IPS-NIHi11 (cell line): Measurements from ENCODE around the gene NR3C2.
A peak's percentile ranks its signal among the peaks of the same experiment; 100 is the strongest.
"Not testable (repeated sequence)": the region's sequence is repeated elsewhere in the genome, so short reads cannot be mapped to it uniquely, and the experiment has no call there.

Experiments used
- DNase-seq: peaks from one replicate; pipeline ENCODE4 v3.0.0; 2012; ENCODE audit warnings: mixed read lengths, low spot score

Gene NR3C2

DNA sequence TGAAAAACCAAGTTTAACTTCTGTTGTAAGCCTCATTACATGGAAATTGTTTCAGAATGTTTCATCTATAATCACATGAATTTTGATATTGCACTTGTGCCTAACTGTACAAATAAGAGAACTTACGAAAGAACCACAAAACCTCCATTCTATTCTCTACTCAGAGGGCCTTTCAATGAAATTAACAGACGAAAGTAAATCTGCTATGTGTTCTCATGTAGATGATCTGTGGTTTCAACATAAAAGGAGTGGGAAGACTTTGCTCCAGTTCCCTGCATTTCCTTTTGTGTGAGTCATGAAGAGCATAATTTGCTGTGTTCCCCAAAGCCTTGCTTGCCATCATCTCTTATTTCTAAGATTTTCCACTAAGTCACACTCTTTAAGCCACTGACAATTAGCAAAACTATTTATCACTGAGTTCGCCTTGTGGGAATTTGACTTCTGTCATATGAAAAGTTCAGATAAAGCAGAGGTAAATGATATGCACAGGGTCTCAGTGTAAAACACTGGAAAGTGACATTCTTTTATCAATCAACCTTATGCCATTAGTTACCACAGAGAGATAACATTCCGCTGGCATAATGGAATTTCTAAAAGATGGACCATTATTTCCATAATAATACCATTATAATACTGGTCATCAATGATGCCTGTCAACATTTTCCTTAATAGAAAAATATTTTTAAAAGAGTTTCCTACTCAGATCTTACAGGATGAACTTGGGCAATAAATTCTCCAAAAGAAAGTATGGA is 329.8 kb downstream of the NR3C2 start:
- DNase-seq = no peak

DNA sequence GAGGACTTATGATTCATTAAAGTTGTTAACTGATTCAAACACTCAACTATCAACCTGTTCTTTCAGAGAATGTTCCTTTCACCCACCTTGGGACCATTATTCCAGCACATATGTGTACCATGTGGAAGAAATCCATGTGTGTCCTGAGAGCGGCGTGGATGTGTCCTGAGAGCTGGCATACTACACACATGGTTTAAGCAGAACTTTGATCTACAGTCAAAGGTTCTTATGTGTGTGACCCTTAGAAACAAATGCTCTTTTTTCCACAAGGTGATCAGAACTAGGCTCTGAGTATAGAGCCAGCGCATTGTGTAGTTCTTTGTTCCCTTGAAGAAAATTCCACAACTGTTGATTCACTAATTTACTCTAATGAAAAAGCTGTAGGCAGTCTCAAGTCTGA is 332.0 kb downstream of the NR3C2 start:
- no peak for DNase-seq

DNA sequence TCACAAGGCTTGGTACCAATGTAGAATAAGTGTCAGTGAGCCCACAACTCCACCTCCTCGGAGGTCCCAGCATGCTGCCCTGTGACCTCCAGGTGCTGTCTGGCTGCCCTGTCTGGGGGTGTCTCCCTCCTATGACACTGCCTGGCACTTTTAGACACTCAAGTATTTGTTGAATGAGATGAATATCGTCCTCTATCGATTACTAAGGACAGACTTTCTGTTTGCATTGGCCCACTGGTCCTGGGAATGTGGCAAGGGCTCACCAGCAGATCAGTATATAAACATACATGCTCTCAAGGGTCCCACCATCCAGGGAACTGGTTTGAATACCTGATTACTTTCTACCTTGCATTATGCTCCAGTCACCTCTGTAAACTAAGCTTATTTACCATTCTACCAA is 333.0 kb downstream of the NR3C2 start:
- DNase-seq = no peak

DNA sequence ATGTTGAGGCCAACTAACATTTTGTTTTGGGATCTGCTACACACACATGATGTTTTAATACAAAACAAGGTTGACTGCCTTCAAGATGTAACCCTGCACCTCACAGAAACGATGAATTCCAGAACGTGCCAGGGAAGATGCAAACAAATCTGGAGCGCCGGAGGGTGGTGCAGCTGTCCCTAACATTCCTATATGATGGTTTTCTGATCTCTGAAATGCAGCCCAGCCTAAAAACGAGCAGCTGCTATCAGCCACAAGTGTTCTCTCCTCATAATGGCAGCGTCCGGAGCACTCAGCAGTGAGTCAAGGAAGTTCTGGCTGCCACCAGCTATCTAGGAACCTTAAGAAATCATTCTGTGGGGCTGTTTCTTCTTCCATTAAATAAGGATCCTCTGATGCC is 333.4 kb downstream of the NR3C2 start:
- no peak for DNase-seq

DNA sequence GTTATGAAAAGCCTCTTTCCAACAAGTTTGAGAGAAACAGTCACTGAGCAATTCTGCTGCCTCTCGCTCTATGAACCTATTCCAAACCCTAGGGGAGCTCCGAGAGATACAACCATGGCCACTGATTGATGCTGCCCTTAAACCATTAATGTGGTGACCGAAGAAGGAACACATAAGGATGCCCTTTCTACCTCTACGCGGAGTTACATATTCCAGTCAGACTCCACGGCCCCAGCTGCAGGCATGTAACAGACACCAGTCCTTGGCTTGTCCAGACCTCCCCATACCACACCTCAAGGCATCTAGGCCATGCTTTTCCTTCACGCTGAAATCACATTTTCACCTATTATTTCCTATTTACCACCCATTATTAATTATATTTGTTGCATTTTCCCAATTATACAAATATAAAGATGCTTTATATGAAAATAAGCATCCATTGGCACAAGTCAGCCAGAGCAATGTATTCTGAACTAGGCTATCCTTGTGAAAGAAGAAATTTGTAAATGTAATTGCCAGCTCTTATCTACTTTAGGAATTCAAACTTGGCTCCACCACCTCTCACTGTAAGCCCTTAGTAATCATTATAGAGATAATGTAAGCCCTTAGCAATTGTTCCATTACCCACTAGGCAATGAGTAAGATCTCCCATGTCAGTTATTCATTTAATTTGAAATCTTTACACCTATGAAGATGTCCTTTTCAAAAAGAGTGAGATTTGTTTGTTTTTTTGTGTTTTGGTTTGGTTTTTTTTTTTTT is 338.4 kb downstream of the NR3C2 start:
- no peak for DNase-seq

DNA sequence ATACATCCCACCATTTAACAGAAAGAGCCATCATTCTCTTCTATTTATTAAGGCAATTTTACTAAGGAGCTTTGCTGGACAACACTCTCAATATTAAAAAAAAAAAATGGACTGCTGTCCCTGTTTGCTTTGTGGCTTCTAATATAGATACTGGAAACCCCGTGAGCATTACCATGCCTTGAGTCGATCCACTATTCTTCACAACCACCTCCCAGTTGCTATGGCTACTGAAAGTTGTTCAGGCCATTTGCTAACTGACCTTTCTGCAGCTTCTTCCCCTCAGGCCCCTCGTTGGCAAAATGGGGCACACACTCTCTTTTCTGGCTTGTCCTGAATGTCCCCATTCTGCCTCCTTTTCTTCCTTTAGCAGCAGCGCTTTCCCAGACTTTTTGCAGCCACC is 340.4 kb downstream of the NR3C2 start:
- no peak for DNase-seq

DNA sequence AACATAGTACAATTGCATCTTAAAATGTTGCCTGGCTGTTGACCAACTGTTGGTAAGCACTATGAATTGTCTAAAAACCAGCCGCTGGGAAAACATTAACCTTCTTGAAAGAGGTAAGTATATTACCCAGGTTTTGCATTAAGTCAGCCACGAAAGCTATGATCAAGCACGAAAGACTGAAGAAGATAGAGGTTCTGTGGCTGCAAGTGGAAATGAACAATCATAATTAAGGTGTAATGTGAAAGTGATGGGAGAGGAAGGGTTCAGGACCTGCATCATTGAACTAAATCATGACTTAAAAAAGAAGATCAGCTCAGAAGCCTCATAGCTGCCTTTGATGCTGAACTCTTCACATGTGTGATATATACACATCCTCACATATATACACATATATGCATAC is 341.0 kb downstream of the NR3C2 start:
- no peak for DNase-seq

DNA sequence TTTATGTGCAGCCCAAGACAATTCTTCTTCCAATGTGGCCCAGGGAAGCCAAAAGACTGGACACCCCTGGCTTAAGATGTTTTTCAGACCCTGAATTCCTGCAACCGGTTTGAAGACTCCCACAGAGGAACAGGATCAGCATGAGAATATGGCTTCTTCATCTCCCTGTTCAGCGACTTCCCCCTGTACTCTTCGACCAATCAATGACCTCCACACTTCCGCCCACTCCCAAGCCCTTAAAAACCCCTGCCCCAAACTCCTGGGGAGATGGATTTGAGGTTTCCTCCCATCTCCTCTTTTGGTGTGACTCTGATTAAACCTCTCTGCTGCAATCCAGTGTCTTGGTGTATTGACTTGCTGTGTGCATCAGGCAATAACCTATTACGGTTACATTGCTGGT is 344.4 kb downstream of the NR3C2 start:
- DNase-seq = peak; percentile 44

DNA sequence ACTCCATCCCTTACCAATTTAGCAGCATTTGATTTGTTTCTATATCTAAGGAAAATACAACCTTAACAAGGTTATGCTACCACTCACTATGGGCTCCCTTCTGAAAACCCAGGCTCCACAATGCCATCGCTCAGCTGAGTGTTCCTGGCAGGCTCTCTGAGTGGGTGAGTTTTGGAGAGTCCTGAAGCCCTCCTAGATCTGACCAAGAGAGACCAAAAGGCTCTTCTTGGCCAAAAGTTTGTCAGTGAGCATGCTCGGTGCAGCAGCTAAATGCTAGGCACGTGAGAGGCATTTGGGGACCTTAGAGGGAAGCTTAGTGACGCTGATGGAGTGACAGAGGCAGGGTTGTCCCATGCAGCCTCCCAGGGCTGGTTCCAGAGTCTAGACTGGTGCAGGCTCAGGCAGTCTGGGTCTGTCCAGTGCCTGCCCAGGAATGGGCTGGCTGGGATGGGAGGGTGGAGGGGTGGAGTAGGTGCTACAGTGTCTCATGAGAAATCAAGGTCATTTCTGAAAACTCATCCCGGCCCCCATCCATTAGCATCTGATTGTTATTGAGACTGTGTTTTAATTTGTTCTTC is 346.8 kb downstream of the NR3C2 start:
- no peak for DNase-seq

DNA sequence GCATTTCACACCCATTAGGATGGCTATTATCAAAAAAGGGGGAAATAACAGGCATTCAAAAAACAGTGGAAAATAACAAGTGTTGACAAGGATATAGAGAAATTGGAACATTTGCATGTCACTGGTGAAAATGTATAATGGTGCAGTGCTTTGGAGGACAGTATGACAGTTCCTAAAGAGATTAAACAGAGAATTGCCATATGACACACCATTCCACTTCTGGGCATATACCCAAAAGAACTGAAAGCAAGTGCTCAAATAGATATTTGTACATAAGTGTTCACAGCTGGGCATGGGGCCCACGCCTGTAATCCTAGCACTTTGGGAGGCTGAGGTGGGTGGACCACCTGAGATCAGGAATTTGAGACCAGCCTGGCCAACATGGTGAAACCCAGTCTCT is 348.1 kb downstream of the NR3C2 start:
- no peak for DNase-seq

DNA sequence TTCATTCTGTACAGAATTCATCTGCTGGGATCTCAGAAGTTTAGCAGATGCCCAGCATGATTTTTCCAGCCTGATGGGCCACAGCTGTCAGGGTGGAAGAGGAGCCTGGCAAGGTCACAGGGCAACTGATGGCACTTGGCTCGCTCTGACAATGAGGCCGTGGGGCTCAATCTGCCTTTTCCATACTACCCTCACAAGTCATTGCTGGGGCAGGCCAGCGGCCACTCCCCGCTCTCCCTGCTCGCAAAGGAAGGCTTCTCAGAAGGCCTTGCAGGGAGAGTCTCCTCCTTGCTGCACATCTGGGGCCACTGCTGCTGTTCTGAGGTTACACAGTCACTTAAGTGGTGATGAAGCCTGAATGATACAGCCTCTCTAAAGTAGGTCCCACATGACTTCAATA is 349.1 kb downstream of the NR3C2 start:
- no peak for DNase-seq

DNA sequence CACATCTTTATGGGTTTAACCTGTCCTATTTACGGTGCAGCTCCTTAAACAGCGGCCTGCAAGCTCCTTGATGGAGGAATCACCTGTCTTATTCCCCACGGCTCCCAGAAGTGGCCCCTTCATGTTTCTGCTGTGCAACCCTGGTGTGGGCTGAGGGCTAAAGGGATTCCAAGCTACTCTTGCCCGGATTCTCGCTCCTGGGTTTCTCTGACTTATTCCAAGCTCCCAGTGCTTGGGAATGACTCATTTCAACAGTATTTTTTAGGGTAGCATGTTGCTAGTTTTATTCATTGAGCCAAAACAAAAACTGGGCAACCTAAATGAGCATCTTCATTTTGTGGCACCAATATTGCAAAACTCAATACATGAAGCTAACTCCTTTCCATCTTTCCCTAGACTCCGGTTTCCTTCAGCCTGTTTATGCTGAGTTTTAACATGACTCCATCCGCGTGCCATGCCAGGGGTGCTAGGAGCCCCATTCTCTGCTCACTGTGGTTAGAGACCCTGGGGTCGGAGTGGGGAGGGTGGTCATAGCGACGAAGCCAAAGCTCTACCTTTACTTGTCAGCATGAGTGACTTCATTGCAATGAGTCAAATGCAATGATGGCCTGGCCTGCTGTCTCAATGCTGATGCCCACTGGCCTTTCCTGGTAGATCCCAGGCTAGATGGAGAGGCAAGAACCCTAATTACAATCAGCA is 349.7 kb downstream of the NR3C2 start:
- DNase-seq = no peak

DNA sequence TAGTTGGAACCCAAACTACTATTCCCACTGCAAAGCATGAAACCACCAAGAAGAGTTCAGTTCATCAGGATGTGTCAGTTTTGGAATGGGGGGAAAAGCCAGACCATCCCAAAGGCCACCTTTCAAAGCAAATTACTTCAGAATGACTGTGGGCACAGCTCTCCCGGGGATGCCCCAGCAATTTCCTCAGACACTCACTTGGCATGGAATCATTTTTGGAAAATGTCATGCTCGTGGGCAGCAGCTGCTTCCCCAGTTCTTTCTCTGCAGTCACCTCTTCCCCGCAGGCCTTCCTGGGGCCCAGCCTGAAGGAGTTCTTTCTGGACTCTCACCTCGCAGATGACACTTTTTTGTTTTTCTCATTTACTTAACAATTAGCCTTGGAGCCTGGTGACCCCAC is 350.3 kb downstream of the NR3C2 start:
- DNase-seq = no peak

DNA sequence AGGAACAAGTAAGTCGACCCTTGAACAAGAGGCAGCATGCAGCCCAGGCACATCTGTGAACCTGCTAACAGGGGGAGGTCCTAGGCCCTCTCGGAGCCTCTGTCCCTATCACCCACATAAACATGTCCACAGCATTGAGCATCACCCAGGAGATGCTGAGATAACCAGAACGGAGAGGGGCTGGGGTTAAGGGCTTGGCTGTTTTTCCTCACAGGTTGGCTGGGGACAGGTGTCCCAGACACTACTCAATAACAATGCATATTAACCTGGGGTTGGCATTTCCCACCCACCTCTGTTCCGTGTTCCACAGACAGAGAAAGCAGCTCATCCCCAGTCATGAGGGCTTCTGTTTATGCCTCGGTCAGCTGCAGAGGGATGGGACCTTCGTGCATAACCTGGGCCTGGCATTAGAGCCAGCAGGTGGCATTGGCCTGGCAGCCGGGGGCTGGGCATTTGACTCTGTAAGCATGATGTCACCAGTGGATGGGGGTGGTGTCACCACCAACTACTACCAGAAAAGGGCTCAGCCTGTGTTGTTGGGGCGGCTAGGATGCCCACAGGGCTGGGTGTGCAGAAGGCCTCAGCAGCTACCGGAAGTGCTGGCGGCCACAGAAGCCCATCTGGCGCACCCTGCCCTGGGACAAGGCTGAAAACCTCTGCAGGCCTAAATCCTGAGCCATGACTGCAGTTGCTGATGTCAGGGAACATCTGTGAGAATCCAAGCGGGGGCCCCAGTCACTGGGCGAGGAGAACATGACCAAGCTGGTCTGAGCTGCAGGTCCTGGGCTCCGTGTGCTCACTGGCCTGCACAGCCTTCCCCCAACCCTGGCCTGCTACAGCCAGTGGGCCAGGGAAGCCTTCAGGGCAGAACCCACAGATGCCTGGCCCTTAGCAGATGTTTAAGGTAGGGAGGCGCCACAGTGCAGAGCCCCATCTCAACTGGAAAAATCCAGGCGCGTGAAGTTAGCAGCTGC is 351.4 kb downstream of the NR3C2 start:
- DNase-seq = no peak

DNA sequence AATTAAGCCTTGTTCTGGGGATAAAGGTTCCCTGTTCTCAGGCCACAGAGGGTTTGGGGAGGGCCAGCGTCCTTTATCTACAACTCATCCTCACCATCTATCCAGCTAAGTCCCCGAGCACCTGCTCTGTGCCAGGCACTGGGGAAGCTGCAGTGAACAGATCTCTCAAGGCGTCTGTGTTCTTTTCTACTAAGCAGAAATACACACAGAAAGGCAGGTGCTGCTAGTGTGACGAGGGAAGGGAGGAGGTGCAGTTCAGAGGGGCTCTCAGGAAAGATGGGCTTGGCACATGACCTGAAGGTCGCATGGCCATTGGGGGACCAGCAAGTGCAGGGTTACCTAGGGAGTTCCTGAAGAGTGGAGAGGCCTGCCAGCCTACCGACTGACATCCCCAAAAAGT is 352.2 kb downstream of the NR3C2 start:
- DNase-seq = no peak

DNA sequence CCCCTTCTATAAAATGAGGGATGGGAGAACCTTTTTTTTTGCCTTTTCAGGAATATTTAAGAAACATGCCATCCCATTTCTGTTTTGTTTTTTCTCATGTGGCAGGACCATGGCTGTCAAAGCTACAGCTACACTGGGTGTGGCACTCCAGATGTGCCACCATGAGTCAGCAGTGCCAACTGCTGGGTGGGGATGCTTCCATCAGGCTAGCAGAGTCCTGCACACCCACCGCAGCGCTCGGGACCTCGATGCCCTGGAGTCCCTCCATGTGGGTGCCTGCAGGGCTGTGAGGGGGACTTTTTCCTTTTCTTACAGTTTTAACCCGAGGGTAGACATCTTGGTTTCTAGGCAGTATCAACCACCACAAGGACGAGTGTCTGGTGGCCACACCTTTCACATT is 352.6 kb downstream of the NR3C2 start:
- no peak for DNase-seq

DNA sequence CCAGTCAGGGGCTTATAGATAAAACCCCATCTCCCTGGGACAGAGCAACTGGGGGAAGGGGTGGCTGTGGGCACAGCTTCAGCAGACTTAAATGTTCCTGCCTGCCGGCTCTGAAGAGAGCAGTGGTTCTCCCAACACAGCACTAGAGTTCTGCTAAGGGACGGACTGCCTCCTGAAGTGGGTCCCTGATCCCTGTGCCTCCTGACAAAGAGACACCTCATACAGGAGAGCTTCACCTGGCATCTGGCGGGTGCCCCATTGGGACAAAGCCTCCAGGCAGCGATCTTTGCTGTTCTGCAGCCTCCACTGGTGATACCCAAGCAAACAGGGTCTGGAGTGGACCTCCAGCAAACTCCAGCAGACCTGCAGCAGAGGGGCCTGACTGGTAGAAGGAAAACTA is 359.1 kb downstream of the NR3C2 start:
- not testable (repeated sequence) for DNase-seq

DNA sequence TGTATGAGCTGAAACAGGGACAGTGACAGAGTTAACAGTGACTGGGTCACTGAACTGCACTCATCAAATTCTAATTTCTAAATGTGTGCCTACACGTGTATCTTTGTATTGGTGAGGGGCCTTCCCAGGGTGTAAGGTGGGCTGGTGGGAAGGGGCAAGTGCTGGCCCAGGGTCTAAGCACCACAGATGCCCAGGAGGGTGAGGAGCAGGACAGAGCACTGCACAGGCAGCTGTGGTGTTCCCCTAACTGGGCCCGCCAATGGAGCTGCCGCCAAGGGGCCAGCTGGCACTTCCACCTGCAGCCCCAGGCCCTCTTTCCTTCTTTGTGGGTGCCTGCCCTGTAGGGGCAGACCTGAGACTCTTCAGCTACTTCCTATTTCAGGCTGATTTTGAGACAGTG is 360.5 kb downstream of the NR3C2 start:
- DNase-seq = no peak

DNA sequence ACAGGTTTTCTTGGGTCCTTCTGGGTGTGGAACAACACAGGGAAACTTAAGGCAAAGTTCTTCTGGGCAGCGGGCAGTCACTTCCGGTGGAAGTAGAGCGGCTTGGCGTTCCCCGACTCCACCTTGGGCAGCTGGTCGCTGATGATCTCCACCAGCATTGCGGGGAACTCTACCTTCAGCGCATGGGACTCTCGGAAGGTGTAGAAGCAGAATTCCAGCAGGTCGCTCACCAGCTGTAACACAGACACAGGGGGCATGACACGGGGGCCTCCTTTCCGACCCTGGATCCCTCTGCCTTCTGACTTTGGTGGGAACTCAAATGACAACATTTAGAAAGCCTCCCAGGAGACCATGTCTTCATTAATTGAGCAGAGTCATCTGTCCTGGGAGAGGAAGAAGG is 360.9 kb downstream of the NR3C2 start:
- no peak for DNase-seq

DNA sequence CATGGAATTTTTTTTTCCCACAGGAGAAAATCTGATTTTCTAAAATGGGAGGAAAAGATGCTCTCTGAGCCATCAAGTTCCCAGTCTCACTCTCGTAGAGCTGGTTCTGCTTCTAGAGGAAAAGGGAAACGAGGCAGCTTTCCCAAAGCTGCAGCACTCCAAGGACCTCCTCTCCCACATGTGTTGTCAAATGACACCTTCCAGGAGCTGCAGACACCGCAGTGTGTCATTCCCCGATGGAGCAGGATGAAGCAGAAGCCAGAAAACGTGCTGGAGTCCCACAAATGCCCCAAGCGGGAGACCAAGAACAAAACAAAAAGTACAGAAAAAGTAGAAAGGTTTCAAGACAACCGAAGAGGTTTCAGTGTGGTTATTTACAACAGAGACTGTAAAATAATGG is 362.3 kb downstream of the NR3C2 start:
- no peak for DNase-seq

DNA sequence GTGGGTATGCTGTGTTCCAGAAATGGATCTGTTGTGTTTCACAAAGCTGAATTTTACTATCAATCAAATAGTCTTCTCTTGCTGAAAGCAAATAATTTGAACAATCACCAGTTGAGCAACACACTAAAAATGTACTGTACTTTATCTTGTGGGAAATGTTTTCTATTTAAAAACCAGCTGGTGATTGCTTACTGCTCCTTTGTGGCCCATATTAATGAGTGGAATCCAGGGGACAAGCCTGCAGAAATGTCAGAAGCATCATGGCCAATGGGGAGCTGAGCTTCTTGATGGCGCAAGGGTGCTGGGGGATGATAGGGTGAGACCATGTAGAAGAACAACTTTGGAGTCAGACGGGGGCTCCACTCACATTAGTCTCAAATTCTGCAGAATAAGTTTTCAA is 364.2 kb downstream of the NR3C2 start:
- no peak for DNase-seq

DNA sequence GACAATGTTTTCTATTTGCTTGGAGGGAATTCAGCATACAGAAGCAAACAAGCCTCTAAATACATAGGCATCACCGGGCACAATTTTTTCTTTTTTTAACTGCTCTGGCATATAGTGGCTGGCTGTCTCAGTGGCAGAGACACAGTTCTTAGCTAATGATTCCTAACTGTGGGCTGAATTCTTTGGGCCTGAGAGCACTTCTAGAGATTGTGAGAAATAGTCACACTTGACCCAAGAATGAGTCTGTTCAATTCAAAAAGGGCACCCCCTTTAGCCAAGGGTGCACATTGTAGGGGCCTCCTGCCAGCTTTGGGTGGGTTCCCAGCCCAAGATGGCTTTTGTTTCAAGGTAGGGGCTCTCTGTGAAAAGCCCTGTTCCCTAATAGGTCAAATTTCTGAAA is 364.6 kb downstream of the NR3C2 start:
- DNase-seq = no peak
